Lower lobe of right lung (tissue), 2 donors: Measurements from ENCODE around the gene GNAQ. TPM values are rescaled to one million over a fixed set of nuclear protein-coding genes. Genes with fewer than 3 reads are reported as not detected.

ENCODE experiments used
- ATAC-seq, 2 donors: fragments of 200-7000 bp; cut with Tn5 transposase; one replicate each; pipeline ENCODE4 v1.9.1; 2020 to 2022; ENCODE audit warnings: mild to moderate bottlenecking in 2 of 2, moderate library complexity in 2 of 2
- DNase-seq: peaks from one replicate; pipeline ENCODE4 v3.0.0-alpha.2; 2020
- H3K27ac ChIP-seq: fragments of 200-600 bp; one replicate; pipeline ENCODE4 v1.8.0; 2022
- H3K27me3 ChIP-seq: fragments of 200-600 bp; one replicate; pipeline ENCODE4 v1.8.0; 2022; ENCODE audit warnings: low read depth
- H3K36me3 ChIP-seq: fragments of 200-600 bp; one replicate; pipeline ENCODE4 v1.8.0; 2022; ENCODE audit warnings: mild to moderate bottlenecking
- H3K4me1 ChIP-seq: fragments of 200-600 bp; one replicate; pipeline ENCODE4 v1.8.0; 2022
- H3K4me3 ChIP-seq: fragments of 200-600 bp; one replicate; pipeline ENCODE4 v1.8.0; 2022; ENCODE audit warnings: mild to moderate bottlenecking
- H3K9me3 ChIP-seq: fragments of 200-600 bp; one replicate; pipeline ENCODE4 v1.8.0; 2022
- intact Hi-C: fragments of 100-400 bp; cut with DNase I; formaldehyde crosslinking; loops from one replicate; pipeline ENCODE4 v1.11.0; 2022
- total RNA-seq: library from RNA; stranded (reverse); fragmentation: NEBNext Ultra II Directional; extraction: Animal tissue kit (Norgen Biotek cat#: 25700); gene quantifications from one replicate; pipeline ENCODE4 v1.2.1, GENCODE V29; 2021
- TF ChIP-seq, protein P1 (sequence below): fragments of 200-600 bp; IDR thresholded peaks from one replicate; pipeline ENCODE4 v1.8.0; 2022; ENCODE audit warnings: antibody characterized with exemption, mild to moderate bottlenecking
- donor health status: DM: no; HTN: yes; CAD: no; lungs with severe emphysema.

Gene GNAQ
- total RNA-seq, 1 donor from 2014 or later: 130 TPM

DNA sequence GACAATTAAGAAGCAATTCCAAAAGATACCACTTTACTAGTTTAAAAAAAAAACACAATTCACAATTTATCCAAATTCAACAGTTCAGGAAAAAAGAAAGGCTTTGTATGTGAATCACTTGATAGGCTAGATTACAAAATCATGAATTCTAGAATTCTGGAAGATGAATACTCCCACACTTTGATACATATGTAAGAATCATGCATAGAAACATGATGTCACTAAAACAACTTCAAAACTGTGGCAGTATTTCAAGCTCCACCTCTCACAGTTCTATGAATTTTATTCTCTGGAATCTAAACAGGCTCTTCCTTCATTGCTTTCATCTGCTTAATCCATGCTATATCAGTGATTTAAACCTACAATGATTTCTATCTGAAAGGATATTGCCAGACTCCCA, 51.0 kb downstream of the GNAQ start:
- intact Hi-C loops: no loop called here
- ATAC-seq: no peak
- Histone ChIP-seq H3K4me3 (no peak overlapping the region), H3K36me3 (peaks cover 6% of the 10 kb centered on the region), H3K27me3 (no peaks in the 10 kb centered on the region), H3K27ac (no peak overlapping the region), H3K4me1 (peaks cover 68% of the 10 kb centered on the region), H3K9me3 (no peaks in the 10 kb centered on the region)
- DNase-seq: no peak
- TF ChIP-seq, protein P1, sequence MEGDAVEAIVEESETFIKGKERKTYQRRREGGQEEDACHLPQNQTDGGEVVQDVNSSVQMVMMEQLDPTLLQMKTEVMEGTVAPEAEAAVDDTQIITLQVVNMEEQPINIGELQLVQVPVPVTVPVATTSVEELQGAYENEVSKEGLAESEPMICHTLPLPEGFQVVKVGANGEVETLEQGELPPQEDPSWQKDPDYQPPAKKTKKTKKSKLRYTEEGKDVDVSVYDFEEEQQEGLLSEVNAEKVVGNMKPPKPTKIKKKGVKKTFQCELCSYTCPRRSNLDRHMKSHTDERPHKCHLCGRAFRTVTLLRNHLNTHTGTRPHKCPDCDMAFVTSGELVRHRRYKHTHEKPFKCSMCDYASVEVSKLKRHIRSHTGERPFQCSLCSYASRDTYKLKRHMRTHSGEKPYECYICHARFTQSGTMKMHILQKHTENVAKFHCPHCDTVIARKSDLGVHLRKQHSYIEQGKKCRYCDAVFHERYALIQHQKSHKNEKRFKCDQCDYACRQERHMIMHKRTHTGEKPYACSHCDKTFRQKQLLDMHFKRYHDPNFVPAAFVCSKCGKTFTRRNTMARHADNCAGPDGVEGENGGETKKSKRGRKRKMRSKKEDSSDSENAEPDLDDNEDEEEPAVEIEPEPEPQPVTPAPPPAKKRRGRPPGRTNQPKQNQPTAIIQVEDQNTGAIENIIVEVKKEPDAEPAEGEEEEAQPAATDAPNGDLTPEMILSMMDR: no peak

DNA sequence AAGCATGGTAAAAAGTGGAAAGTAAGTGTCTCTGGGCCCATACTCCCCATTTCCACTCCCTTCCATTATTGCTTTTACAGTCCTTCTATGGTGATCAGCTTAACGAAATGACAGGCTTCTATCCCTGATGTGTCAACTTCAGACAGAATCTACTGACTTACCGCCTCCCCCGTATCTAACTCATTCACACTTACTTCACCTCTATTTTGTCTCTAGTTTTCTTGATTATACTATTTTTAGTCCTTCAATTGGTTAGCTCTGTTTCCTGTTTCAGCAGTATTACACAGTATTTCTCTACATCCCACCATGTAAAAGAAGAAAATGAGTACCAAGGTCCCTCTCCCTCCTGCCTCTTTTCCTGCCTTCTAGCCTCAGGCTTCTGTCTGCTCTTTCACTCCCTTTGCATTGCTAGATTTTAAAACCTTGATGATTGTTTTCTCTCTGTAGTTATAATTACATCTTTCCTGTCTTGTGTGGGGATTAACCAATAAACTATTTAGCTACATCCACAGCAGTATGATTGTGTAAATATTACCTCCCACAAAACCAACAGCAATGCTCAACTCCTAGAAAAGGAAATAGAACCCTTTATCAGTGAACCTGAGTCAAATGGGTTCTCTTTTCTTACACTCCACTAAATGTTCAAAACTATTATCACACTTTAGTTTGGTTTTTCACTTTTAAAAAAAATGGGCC, 53.4 kb downstream of the GNAQ start:
- H3K27ac ChIP-seq: peak overlapping the region; percentile 7
- ATAC-seq: no peak
- H3K4me1 ChIP-seq: peaks cover 67% of the 10 kb centered on the region
- H3K36me3 ChIP-seq: peaks cover 6% of the 10 kb centered on the region
- H3K4me3 ChIP-seq: no peak overlapping the region
- no peaks in the 10 kb centered on the region for H3K27me3 ChIP-seq
- no peak for DNase-seq
- intact Hi-C loops: no loop called here
- no peaks in the 10 kb centered on the region for H3K9me3 ChIP-seq
- TF ChIP-seq, protein P1: no peak

DNA sequence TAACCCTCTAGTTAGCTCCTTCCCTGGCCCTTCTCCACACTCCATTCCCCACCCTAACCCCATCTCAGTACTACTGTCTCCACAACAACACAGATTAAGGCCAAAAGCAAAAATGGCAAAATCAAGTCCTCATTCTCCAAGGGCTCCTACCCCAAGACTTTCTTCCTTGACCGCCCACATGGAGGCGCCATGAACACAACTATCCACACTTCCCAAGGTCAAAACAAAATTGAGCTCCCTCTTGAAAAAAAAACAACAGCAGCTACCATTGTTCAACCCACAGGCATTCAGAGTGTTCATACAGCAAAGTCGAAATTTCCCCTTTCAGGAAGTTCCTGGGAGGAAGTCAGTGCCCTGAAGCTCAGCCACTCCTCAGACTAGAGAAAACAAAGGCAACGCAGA, 54.4 kb downstream of the GNAQ start:
- H3K27ac ChIP-seq: peak overlapping the region; percentile 41
- peak; percentile 55 for DNase-seq

DNA sequence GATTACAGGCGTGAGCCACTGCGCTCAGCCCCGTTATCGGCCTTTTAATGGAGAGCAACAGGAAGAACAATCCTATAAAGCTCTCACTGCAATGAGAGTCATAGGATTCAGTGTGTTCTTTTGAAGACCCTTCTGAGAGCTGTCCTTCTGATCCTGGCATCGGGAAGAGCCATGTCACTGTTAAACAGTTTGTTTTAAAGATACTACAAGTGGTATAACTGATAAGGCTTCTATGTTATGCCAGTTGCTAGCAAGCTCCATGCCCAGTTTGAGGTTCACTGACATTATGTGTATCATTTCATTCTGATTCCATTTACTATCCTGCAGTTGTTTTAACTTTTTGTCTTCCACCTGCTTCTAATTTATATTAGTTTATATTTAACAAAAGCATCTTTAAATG, 55.8 kb downstream of the GNAQ start:
- intact Hi-C loops: no loop called here
- TF ChIP-seq, protein P1: no peak
- DNase-seq: no peak
- no peak overlapping the region for H3K4me3 ChIP-seq
- H3K27ac ChIP-seq: no peak overlapping the region
- peaks cover 6% of the 10 kb centered on the region for H3K36me3 ChIP-seq
- H3K4me1 ChIP-seq: peaks cover 48% of the 10 kb centered on the region
- H3K9me3 ChIP-seq: no peaks in the 10 kb centered on the region
- ATAC-seq: no peak
- no peaks in the 10 kb centered on the region for H3K27me3 ChIP-seq

More for the DNA sequence above, 54.4 kb downstream of the GNAQ start:
- intact Hi-C loops: no loop called here
- peak; percentile 70 to 79 for ATAC-seq
- Histone ChIP-seq H3K27me3 (no peaks in the 10 kb centered on the region), H3K9me3 (no peaks in the 10 kb centered on the region), H3K36me3 (peaks cover 6% of the 10 kb centered on the region), H3K4me3 (no peak overlapping the region), H3K4me1 (peaks cover 57% of the 10 kb centered on the region)
- TF ChIP-seq, protein P1: peak; percentile 49

DNA sequence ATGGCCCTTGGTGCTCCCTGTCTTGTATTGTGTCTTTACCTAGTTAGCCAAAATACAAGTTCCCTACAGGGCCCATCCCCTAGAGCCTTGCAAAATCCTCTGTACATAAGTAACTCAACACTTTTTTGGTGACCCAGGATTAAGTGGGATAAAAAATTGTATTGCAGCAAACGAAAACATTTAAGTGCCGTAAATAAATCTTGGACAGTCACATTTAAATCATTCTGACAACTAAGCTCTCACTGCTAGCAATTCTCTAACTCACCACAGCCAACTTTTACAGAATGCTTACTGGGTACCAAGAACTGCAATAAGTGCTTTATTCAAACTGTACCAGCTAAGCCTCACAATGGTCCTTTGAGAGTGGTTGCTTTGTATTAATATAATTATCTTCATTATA, 56.6 kb downstream of the GNAQ start:
- no peak overlapping the region for H3K27ac ChIP-seq
- H3K4me1 ChIP-seq: peaks cover 40% of the 10 kb centered on the region

More for the DNA sequence above, 56.6 kb downstream of the GNAQ start:
- Histone ChIP-seq H3K27me3 (no peaks in the 10 kb centered on the region), H3K36me3 (peaks cover 6% of the 10 kb centered on the region), H3K4me3 (no peak overlapping the region), H3K9me3 (no peaks in the 10 kb centered on the region)
- intact Hi-C loops: no loop called here
- ATAC-seq (no peak), DNase-seq (no peak)
- TF ChIP-seq, protein P1: no peak
